Cardiac muscle cell (in vitro differentiated cells and primary cell): ENCODE results near the gene GAS7. TPM values are rescaled to one million over a fixed set of nuclear protein-coding genes. Genes with fewer than 3 reads are reported as not detected.

ENCODE experiments used
- DNase-seq, 2 donors: peaks; one replicate each; pipeline versions ENCODE4 v3.0.0 to v3.0.0-alpha.2; 2010 to 2017; ENCODE audit warnings: low read depth in 1 of 2, low spot score in 1 of 2
- H3K27ac ChIP-seq: fragments of 200-600 bp; sonication (generic); 2 replicates; pipeline ENCODE4 v1.5.1; 2016
- H3K27me3 ChIP-seq: fragments of 200-600 bp; sonication (generic); 2 replicates; pipeline ENCODE4 v1.6.0; 2016; ENCODE audit warnings: control low read depth
- H3K36me3 ChIP-seq: fragments of 200-600 bp; sonication (generic); 2 replicates; pipeline ENCODE4 v1.5.1; 2016; ENCODE audit warnings: control low read depth
- H3K4me1 ChIP-seq: fragments of 200-600 bp; sonication (generic); 2 replicates; pipeline ENCODE4 v1.8.1; 2017; ENCODE audit warnings: low read depth, mild to moderate bottlenecking, mixed run types
- H3K4me3 ChIP-seq: fragments of 200-600 bp; sonication (generic); 2 replicates; pipeline ENCODE4 v1.5.1; 2016; ENCODE audit warnings: mild to moderate bottlenecking
- H3K9me3 ChIP-seq: fragments of 200-600 bp; sonication (generic); 2 replicates; pipeline ENCODE4 v1.5.1; 2017; ENCODE audit warnings: low read depth, mild to moderate bottlenecking, control low read depth
- CTCF ChIP-seq: IDR thresholded peaks from 2 replicates; pipeline ENCODE4 v1.5.1; 2012; ENCODE audit warnings: low read depth, mild to moderate bottlenecking, low read length
- polyA plus RNA-seq: library from polyadenylated mRNA; unstranded; fragments of >200 nt; fragmentation: Nextera tagmentation; extraction: Ambion mirVana; gene quantifications from 2 replicates; pipeline ENCODE4 v1.2.1, GENCODE V29; 2016
- total RNA-seq: library from RNA; depleted of rRNA; stranded (reverse); fragments of >200 nt; gene quantifications from 2 replicates; pipeline ENCODE4 v1.2.3, GENCODE V29; 2016

The GAS7 gene
- total and polyA plus RNA-seq, 2 experiments from 2014 or later, result 6.1 to 13.5 TPM

- no peak overlapping the region for H3K4me3 ChIP-seq
- no peak overlapping the region for H3K27ac ChIP-seq
- no peaks in the 10 kb centered on the region for H3K9me3 ChIP-seq
- no peaks in the 10 kb centered on the region for H3K4me1 ChIP-seq
- no peak for DNase-seq
- no peak for TF ChIP-seq CTCF
- H3K27me3 ChIP-seq, result no peaks in the 10 kb centered on the region
- no peaks in the 10 kb centered on the region for H3K36me3 ChIP-seq
These were observed 335.5 kb downstream of the GAS7 start for GRCh38 chr17:9862949-9863348.

- Histone ChIP-seq H3K4me1 (no peaks in the 10 kb centered on the region), H3K27ac (no peak overlapping the region), H3K4me3 (no peak overlapping the region), H3K36me3 (no peaks in the 10 kb centered on the region), H3K27me3 (no peaks in the 10 kb centered on the region), H3K9me3 (no peaks in the 10 kb centered on the region)
- peak in 1 of 2 donors; percentile 16 for DNase-seq
- no peak for TF ChIP-seq CTCF
These were observed 336.2 kb downstream of the GAS7 start for GRCh38 chr17:9862220-9862619.

- Histone ChIP-seq H3K4me1 (no peaks in the 10 kb centered on the region), H3K27ac (no peak overlapping the region), H3K27me3 (no peaks in the 10 kb centered on the region), H3K36me3 (no peaks in the 10 kb centered on the region), H3K4me3 (no peak overlapping the region), H3K9me3 (no peaks in the 10 kb centered on the region)
- no peak for TF ChIP-seq CTCF
- DNase-seq, result no peak
These were observed 337.6 kb downstream of the GAS7 start for GRCh38 chr17:9860851-9861250.

Other genes starting within 250 kb of the GAS7 start
- 0.09 TPM in 1 of 2 replicates, not detected in the other for gene MYH13, start 174.4 kb upstream of the GAS7 start, total RNA-seq
- gene MYH13, start 174.4 kb upstream of the GAS7 start, polyA plus RNA-seq, result not detected in 2 replicates
- gene MYH8, start 223.3 kb upstream of the GAS7 start, total RNA-seq, result not detected in 2 replicates
- not detected in 2 replicates for gene MYH8, start 223.3 kb upstream of the GAS7 start, polyA plus RNA-seq